Measurements from ENCODE around the gene NAV1. TPM values are rescaled to one million over a fixed set of nuclear protein-coding genes. Genes with fewer than 3 reads are reported as not detected.
A peak's percentile ranks its signal among the peaks of the same experiment; 100 is the strongest.
"Not testable (repeated sequence)": the region's sequence is repeated elsewhere in the genome, so short reads cannot be mapped to it uniquely, and the experiment has no call there.

The NAV1 gene
- total and polyA plus RNA-seq, 2 experiments from 2014 or later: 75.6 to 79.0 TPM

- peaks cover 19% of the 10 kb centered on the region for H3K4me1 ChIP-seq (ENCODE audit: insufficient read depth)
- no peaks in the 10 kb centered on the region for H3K9me2 ChIP-seq (ENCODE audit: insufficient read depth)
- 0 out of 2 replicates have a peak, but pooled peaks cover 5% of the 10 kb centered on the region for H4K20me1 ChIP-seq (ENCODE audit: insufficient read depth)
- no peak overlapping the region for H3K4me3 ChIP-seq
- peaks cover 34% of the 10 kb centered on the region for H3F3A ChIP-seq (ENCODE audit: insufficient read depth)
- 0 out of 2 replicates have a peak, but pooled peaks cover 4% of the 10 kb centered on the region for H3K36me3 ChIP-seq (ENCODE audit: low read depth)
- peaks cover 100% of the 10 kb centered on the region for H3K79me2 ChIP-seq (ENCODE audit: insufficient read depth)
- no peak for TF ChIP-seq EZH2 (IDR thresholded peaks at IDR 0.05; ENCODE audit: insufficient read depth, poor library complexity, severe bottlenecking)
- no peak for TF ChIP-seq EZH2phosphoT487 (IDR thresholded peaks at IDR 0.05; ENCODE audit: insufficient read depth, low read depth)
- no peak overlapping the region for H3K27ac ChIP-seq
- in situ Hi-C loops (cut with MboI): no loop called here
- no peak overlapping the region for H3K9ac ChIP-seq
- no peak overlapping the region for H2AFZ ChIP-seq
- no peaks in the 10 kb centered on the region for H3K9me3 ChIP-seq (ENCODE audit: low read depth)
- no peak for DNase-seq
- H3K27me3 ChIP-seq (replicated peaks; ENCODE audit: insufficient read depth): no peaks in the 10 kb centered on the region
- no peak overlapping the region for H3K4me2 ChIP-seq (ENCODE audit: unreplicated experiment)
These were observed 38.0 kb downstream of the NAV1 start for GRCh38 chr1:201576914-201577313.

GRCh38 chr1:201578008-201578888 lies 39.3 kb downstream of the NAV1 start:
- Histone ChIP-seq H3K27ac (no peak overlapping the region), H3K79me2 (ENCODE audit: insufficient read depth) (peaks cover 100% of the 10 kb centered on the region), H3K4me2 (ENCODE audit: unreplicated experiment) (no peak overlapping the region), H2AFZ (no peak overlapping the region), H3K4me3 (no peak overlapping the region), H3K9ac (no peak overlapping the region), H4K20me1 (ENCODE audit: insufficient read depth) (0 out of 2 replicates have a peak, but pooled peaks cover 5% of the 10 kb centered on the region), H3K9me2 (ENCODE audit: insufficient read depth) (no peaks in the 10 kb centered on the region), H3F3A (ENCODE audit: insufficient read depth) (peaks cover 47% of the 10 kb centered on the region), H3K4me1 (ENCODE audit: insufficient read depth) (peaks cover 33% of the 10 kb centered on the region), H3K9me3 (ENCODE audit: low read depth) (no peaks in the 10 kb centered on the region), H3K27me3 (replicated peaks; ENCODE audit: insufficient read depth) (no peaks in the 10 kb centered on the region), H3K36me3 (ENCODE audit: low read depth) (0 out of 2 replicates have a peak, but pooled peaks cover 4% of the 10 kb centered on the region)
- WGBS, 2 experiments (ENCODE audit: low coverage in 1 of 2, low lambda C conversion rate in 2 of 2, missing lambda C conversion rate in 2 of 2): 96 to 99% methylated on average over 5 of the region's 5 CpGs
- DNase-seq: no peak
- in situ Hi-C loops (cut with MboI): no loop called here
- TF ChIP-seq EZH2phosphoT487 (IDR thresholded peaks at IDR 0.05; ENCODE audit: insufficient read depth, low read depth): no peak

GRCh38 chr1:201581371-201581770 lies 42.4 kb downstream of the NAV1 start:
- H3K36me3 ChIP-seq (ENCODE audit: low read depth); in situ Hi-C loops (cut with MboI); H3K4me3 ChIP-seq; DNase-seq; H2AFZ ChIP-seq; H4K20me1 ChIP-seq (ENCODE audit: insufficient read depth); H3K9me3 ChIP-seq (ENCODE audit: low read depth); H3K9me2 ChIP-seq (ENCODE audit: insufficient read depth); H3K27me3 ChIP-seq (replicated peaks; ENCODE audit: insufficient read depth); H3K4me2 ChIP-seq (ENCODE audit: unreplicated experiment): not testable (repeated sequence)
- Histone ChIP-seq H3K9ac (peak overlapping the region; percentile 58; the same call in 1 of the 2 replicates), H3K4me1 (ENCODE audit: insufficient read depth) (peaks cover 59% of the 10 kb centered on the region), H3K27ac (peak overlapping the region; percentile 80), H3K79me2 (ENCODE audit: insufficient read depth) (peaks cover 87% of the 10 kb centered on the region), H3F3A (ENCODE audit: insufficient read depth) (peaks cover 74% of the 10 kb centered on the region)
- 98% methylated on average over 11 to 12 of the region's 12 CpGs for WGBS, 2 experiments (ENCODE audit: low coverage in 1 of 2, low lambda C conversion rate in 2 of 2, missing lambda C conversion rate in 2 of 2)

- peak overlapping the region; percentile 80 for H3K27ac ChIP-seq
- H3F3A ChIP-seq (ENCODE audit: insufficient read depth): peaks cover 62% of the 10 kb centered on the region
- H3K4me3 ChIP-seq: no peak overlapping the region
- no peaks in the 10 kb centered on the region for H3K9me2 ChIP-seq (ENCODE audit: insufficient read depth)
- H3K27me3 ChIP-seq (replicated peaks; ENCODE audit: insufficient read depth): no peaks in the 10 kb centered on the region
- peak overlapping the region; percentile 58 for H3K9ac ChIP-seq
- H3K9me3 ChIP-seq (ENCODE audit: low read depth): no peaks in the 10 kb centered on the region
- H3K4me1 ChIP-seq (ENCODE audit: insufficient read depth): peaks cover 62% of the 10 kb centered on the region
- H3K79me2 ChIP-seq (ENCODE audit: insufficient read depth): peaks cover 87% of the 10 kb centered on the region
- peak; percentile 67 for DNase-seq
- H3K36me3 ChIP-seq (ENCODE audit: low read depth): no peaks in the 10 kb centered on the region
- WGBS, 2 experiments (ENCODE audit: low coverage in 1 of 2, low lambda C conversion rate in 2 of 2, missing lambda C conversion rate in 2 of 2): 86% methylated on average over 12 to 14 of the region's 14 CpGs
- in situ Hi-C loops (cut with MboI): no loop called here
- TF ChIP-seq EZH2phosphoT487 (IDR thresholded peaks at IDR 0.05; ENCODE audit: insufficient read depth, low read depth) (no peak), EZH2 (IDR thresholded peaks at IDR 0.05; ENCODE audit: insufficient read depth, poor library complexity, severe bottlenecking) (no peak)
- H2AFZ ChIP-seq: no peak overlapping the region
- H3K4me2 ChIP-seq (ENCODE audit: unreplicated experiment): peak overlapping the region; percentile 59
- no peaks in the 10 kb centered on the region for H4K20me1 ChIP-seq (ENCODE audit: insufficient read depth)
These were observed 43.9 kb downstream of the NAV1 start for GRCh38 chr1:201582705-201583442.
